ENCODE data around the gene ITGB1BP1. TPM values are rescaled to one million over a fixed set of nuclear protein-coding genes. Genes with fewer than 3 reads are reported as not detected.
A peak's percentile ranks its signal among the peaks of the same experiment; 100 is the strongest.

ITGB1BP1 gene
- total RNA-seq, 4 donors from 2014 or later: 21.4 to 28.0 (median 26.4) TPM

GRCh38 chr2:9397201-9397600 is 26.1 kb downstream of the ITGB1BP1 start:
- no peak for TF ChIP-seq POLR2A (IDR thresholded peaks at IDR 0.05)
- no peak for TF ChIP-seq CTCF (IDR thresholded peaks at IDR 0.05 in 4 of 5, conservative IDR thresholded peaks at IDR 0.05 in 1 of 5)
- Histone ChIP-seq H3K4me3 (no peak overlapping the region), H3K9me3 (no peaks in the 10 kb centered on the region), H3K36me3 (peaks cover 0 to 4% of the 10 kb centered on the region in 2 donors), H3K27me3 (no peaks in the 10 kb centered on the region), H3K27ac (no peak overlapping the region), H3K4me1 (peaks cover 0 to 5% of the 10 kb centered on the region in 2 donors)
- ATAC-seq (no peak), DNase-seq (no peak)
- intact Hi-C loops (cut with DNase I; ENCODE audit: low total_unique reads) (no loop called here), in situ Hi-C loops (cut with MboI; ENCODE audit: low sequenced_read_pairs in 4 of 4) (no loop called here)

GRCh38 chr2:9394816-9395215 is 28.5 kb downstream of the ITGB1BP1 start:
- in situ Hi-C loops (cut with MboI; ENCODE audit: low sequenced_read_pairs in 4 of 4): no loop called here
- Histone ChIP-seq H3K27me3 (no peaks in the 10 kb centered on the region), H3K4me1 (peaks cover 0 to 5% of the 10 kb centered on the region in 2 donors), H3K9me3 (no peaks in the 10 kb centered on the region), H3K27ac (no peak overlapping the region), H3K36me3 (peaks cover 0 to 4% of the 10 kb centered on the region in 2 donors), H3K4me3 (no peak overlapping the region)
- ATAC-seq: no peak
- TF ChIP-seq POLR2A (IDR thresholded peaks at IDR 0.05) (no peak), CTCF (IDR thresholded peaks at IDR 0.05 in 4 of 5, conservative IDR thresholded peaks at IDR 0.05 in 1 of 5) (no peak)
- DNase-seq: no peak
- intact Hi-C loops (cut with DNase I; ENCODE audit: low total_unique reads): no loop called here

- peaks cover 0 to 5% of the 10 kb centered on the region in 2 donors for H3K4me1 ChIP-seq
- TF ChIP-seq POLR2A (IDR thresholded peaks at IDR 0.05): no peak
- no peak for TF ChIP-seq CTCF (IDR thresholded peaks at IDR 0.05 in 4 of 5, conservative IDR thresholded peaks at IDR 0.05 in 1 of 5)
- H3K9me3 ChIP-seq: no peaks in the 10 kb centered on the region
- H3K4me3 ChIP-seq: no peak overlapping the region
- in situ Hi-C loops (cut with MboI; ENCODE audit: low sequenced_read_pairs in 4 of 4): no loop called here
- ATAC-seq (peak; percentile 23 to 27), DNase-seq (no peak)
- peak overlapping the region; percentile 52 to 76 (median 61) for H3K27ac ChIP-seq
- intact Hi-C loops (cut with DNase I; ENCODE audit: low total_unique reads): no loop called here
- peaks cover 0 to 4% of the 10 kb centered on the region in 2 donors for H3K36me3 ChIP-seq
- H3K27me3 ChIP-seq: no peaks in the 10 kb centered on the region
Observed at GRCh38 chr2:9392898-9393765, 30.2 kb downstream of the ITGB1BP1 start.

- intact Hi-C loops (cut with DNase I; ENCODE audit: low total_unique reads) (no loop called here), in situ Hi-C loops (cut with MboI; ENCODE audit: low sequenced_read_pairs in 4 of 4) (no loop called here)
- peak overlapping the region; percentile 52 to 76 (median 61) for H3K27ac ChIP-seq
- ATAC-seq (no peak), DNase-seq (no peak)
- TF ChIP-seq CTCF (IDR thresholded peaks at IDR 0.05 in 4 of 5, conservative IDR thresholded peaks at IDR 0.05 in 1 of 5): no peak
- TF ChIP-seq POLR2A (IDR thresholded peaks at IDR 0.05): no peak
- H3K4me1 ChIP-seq: peaks cover 0 to 5% of the 10 kb centered on the region in 2 donors
- H3K4me3 ChIP-seq: no peak overlapping the region
- H3K36me3 ChIP-seq: peaks cover 0 to 4% of the 10 kb centered on the region in 2 donors
- H3K9me3 ChIP-seq: no peaks in the 10 kb centered on the region
- no peaks in the 10 kb centered on the region for H3K27me3 ChIP-seq
Observed at GRCh38 chr2:9391961-9392720, 31.2 kb downstream of the ITGB1BP1 start.

Measured in gastrocnemius medialis (tissue), 4 donors.